NCI-H146 (cell line): Measurements from ENCODE around the gene UNC80.
A peak's percentile ranks its signal among the peaks of the same experiment; 100 is the strongest.
"Not testable (repeated sequence)": the region's sequence is repeated elsewhere in the genome, so short reads cannot be mapped to it uniquely, and the experiment has no call there.

Source experiments
- DNase-seq: peaks from one replicate; lab custom pipeline; 2025; lab: John Stamatoyannopoulos, UW

UNC80 gene, protein sequence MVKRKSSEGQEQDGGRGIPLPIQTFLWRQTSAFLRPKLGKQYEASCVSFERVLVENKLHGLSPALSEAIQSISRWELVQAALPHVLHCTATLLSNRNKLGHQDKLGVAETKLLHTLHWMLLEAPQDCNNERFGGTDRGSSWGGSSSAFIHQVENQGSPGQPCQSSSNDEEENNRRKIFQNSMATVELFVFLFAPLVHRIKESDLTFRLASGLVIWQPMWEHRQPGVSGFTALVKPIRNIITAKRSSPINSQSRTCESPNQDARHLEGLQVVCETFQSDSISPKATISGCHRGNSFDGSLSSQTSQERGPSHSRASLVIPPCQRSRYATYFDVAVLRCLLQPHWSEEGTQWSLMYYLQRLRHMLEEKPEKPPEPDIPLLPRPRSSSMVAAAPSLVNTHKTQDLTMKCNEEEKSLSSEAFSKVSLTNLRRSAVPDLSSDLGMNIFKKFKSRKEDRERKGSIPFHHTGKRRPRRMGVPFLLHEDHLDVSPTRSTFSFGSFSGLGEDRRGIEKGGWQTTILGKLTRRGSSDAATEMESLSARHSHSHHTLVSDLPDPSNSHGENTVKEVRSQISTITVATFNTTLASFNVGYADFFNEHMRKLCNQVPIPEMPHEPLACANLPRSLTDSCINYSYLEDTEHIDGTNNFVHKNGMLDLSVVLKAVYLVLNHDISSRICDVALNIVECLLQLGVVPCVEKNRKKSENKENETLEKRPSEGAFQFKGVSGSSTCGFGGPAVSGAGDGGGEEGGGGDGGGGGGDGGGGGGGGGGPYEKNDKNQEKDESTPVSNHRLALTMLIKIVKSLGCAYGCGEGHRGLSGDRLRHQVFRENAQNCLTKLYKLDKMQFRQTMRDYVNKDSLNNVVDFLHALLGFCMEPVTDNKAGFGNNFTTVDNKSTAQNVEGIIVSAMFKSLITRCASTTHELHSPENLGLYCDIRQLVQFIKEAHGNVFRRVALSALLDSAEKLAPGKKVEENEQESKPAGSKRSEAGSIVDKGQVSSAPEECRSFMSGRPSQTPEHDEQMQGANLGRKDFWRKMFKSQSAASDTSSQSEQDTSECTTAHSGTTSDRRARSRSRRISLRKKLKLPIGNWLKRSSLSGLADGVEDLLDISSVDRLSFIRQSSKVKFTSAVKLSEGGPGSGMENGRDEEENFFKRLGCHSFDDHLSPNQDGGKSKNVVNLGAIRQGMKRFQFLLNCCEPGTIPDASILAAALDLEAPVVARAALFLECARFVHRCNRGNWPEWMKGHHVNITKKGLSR (N-terminal part only)

DNA sequence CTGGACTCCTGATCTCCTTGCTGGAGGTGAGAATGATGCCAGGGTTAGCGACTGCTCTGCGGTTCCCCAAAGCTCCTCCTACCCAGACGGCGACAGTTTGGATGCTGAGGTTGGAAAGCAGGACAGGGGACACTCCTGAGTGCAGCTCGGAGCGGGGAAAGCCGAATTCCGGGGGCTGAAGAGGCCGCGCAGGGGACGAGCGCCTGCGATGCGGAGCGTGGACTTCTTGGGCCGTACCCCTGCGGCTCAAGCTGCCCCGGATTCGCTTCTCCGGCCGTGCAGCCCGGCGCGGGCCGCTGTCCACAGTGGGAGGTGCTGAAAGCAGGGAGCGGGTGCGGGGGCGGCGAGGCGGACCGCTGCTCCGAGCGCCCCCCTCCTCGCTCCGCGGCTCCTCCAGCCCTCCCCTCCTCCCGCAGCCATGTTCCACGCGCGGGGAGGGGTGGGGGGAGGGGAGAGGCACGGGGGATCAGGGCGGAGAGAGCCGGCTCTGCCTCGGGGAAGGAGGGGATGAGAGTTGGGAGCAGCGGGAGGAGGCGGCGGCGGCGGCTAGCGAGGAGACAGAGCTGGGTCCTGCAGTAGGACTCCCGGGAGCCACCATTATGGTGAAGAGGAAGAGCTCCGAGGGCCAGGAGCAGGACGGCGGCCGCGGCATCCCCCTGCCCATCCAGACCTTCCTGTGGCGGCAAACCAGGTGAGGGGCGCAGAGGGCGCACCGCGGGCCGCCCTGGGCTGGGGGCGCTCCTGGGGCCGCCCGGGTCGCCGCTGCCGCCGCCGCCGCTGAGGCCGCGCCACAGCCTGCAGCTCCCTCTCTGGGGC, at the start of gene UNC80:
UNC80 (plus strand) TSS at position 359 of the 816 bp plus-strand sequence; CDS start at position 600, 241 bp downstream.
- peak; percentile 81 for DNase-seq

DNA sequence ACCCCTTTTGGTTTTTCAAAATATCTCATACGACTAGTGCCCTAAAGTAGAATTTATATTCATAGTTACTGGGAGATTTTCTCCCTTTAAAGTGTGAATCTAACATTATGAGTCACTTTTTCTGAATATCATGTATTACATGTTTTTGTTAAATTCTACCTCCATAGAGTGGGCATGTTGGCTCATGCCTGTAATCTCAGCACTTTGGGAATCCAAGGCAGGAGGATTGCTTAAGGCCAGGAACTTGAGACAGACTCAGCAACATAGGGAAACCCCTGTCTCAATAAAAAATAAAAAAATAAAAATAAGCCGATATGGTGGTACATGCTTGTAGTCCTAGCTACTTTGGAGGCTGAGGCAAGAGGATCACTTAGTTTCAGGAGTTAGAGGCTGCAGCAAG, 45.3 kb upstream of the UNC80 start:
- no peak for DNase-seq

DNA sequence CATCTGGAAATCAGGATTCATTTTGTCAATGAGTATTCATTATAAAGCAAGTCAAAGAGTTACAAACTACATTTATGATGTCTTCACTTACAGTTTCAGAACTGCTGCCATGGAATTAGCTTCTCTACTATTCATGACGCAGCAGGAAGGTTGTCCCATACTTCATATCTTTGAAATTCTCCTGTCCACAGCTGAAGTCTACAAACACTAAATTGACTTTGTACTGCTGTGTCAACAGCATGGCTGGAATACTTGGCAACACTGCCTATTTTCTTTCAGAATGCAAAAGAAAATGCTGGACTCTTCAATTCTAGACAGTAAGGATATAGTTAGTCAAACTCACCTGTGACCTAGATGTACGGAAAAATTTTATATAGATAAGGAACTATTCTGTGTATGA, 44.6 kb upstream of the UNC80 start:
- DNase-seq, result no peak

DNA sequence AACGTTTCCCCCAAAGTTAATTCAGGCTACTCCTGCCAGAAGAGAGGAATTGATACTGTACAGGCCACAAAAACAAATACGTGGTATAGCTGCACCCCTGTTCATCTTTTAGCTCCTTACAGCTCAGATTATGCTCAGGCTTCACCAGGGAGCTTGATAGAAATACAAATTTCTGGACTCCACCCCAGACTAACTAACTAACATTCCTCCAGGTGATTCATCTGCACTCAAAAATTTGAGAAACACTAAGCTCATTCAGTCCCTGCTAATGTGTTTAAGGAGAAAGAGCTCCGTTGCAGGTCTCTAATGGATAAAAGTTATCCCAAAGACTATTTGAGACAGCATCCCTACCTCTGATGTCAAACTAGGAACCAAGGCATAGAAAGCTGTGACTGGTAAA, 36.8 kb upstream of the UNC80 start:
- DNase-seq, result no peak

DNA sequence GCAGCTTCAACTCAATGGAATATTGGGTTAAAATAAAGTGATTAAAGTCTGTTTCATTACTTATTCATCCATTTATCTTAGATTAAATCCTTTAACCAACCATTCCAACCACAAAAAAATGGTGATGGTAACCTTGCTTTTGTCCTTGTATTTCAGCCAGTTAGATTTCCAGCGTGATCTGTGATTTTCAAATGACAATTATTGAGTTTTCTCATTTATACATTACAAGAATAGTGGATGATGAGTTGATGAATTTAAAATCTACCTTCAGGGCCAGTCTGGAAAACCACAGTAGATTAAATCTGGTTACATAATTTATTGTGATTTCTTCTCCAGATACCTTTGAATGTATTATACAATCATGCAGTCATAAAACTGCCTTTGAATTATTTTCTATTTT, 29.7 kb upstream of the UNC80 start:
- DNase-seq, result no peak

DNA sequence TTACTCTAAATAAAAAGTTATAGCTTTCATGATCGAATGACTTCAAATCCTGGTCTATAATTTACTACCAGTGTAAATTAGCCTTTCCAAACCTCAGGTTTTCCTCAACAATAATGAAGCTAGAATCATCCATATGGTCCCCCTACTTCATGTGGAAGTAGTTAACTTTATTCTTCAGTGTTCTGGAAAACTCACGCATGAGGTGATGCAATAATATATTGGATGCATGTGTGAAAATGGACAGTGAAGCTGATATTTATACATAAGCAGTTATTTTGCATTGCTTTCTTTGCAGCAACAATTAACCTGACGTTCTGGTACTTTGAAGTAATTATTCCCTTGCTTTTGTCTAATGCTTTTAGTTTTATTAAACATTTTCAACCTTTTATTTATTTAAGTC, 18.6 kb upstream of the UNC80 start:
- DNase-seq, result no peak

DNA sequence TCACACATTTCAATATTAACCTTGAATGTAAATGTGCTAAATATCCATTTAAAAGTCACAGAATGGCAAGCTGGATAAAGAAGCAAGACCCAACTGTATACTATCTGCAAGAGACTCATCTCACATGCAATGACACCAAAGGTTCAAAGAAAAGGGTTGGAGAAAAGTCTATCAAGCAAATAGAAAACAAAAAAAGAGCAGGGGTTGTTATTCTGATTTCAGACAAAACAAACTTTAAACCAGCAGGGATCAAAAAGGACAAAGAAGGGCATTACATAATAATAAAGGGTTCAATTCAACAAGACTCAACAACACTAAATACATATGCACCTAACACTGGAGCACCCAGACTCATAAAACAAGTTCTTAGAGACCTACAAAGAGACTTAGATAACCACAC, 14.5 kb upstream of the UNC80 start:
- no peak for DNase-seq

DNA sequence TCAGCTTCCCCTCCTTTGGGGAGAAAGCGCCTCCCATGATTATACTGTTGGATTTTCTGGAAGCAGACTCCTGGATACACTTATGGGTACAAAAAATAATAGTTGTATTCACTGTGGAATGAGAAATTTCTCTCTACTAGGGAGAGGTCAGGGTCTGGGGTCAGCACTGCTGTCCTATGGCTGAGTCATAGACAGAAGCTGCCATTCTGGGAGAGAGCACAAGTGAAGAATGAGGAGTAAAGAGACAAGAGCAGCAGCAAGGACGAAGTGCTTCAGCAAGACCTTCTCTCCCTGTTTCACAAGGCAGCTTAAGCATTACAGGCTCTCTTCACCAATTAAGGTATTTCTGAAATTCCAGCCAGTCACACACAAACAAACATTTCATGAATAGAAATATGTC, 10.1 kb upstream of the UNC80 start:
- no peak for DNase-seq

DNA sequence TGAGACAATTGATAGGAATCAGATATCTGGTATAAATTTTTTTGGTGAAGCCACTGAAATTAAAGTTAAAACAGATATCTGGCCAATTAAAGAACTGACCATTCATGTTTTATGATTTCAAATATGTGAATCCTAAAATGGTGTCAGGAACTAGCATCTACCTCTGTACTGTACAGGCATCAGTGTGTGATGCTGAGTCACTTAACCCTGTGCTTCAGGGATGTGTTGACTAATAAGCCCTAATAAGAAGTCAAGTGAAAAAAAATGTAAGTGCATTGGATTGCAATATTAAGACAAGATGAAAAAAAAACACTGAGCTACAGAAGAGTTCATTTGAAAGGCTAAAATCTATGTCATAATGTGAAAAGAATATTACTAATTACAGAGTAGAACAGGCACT, 9.1 kb upstream of the UNC80 start:
- no peak for DNase-seq

DNA sequence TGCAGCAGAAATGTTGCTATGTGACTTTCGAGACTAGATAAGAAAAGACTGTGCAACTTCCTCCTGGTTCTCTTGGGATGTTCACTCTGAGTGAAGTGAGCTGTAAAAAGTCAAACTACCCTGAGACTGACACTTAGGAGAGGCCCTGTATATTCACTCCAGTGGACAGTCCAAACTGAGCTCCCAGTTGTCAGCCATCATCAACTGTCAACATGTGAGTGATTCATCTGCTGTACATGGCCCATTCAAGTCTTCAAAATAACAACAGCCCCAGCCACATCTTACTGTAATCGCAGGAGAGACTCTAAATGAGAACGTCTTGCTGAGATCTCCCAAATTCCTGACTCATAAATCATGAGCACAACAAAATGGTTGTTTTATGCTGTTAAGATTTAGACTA, 8.5 kb upstream of the UNC80 start:
- DNase-seq, result no peak

DNA sequence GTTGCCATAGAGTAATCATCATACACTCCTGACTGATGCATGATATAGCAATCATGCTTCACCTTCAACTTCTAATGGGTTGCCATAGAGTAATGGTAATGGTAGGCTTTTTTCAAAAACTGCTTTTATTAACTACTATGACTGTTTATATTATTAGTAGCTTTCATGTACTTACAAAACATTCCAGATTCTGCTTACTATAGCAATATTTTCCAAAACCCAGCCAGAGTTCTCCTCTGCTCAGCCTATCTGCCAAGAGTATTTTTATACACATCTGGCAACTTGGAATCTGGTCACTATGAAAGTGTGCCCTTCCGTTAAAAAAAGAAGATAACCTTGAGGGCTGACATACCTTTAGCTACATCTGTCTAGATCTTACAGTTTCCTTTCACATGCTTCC, 5.0 kb upstream of the UNC80 start:
- DNase-seq, result no peak

DNA sequence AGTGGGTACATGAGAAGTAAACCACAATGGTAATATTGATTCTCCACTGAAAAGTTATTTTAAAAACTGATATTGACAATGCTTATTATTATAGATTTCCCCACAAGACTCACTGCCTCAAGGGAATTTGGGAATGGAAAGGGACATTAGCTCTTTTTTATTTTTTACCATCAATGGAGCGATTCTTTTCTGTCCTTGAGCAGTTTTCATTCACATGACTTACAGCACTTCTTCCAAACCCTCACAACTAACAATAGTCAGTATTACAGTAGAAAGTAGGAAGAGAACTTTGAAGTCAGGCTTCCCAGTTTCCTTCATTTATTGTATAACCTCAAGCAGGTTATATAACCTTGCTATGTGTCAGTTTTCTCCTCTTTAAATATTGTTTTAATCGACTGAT, 4.3 kb upstream of the UNC80 start:
- no peak for DNase-seq

DNA sequence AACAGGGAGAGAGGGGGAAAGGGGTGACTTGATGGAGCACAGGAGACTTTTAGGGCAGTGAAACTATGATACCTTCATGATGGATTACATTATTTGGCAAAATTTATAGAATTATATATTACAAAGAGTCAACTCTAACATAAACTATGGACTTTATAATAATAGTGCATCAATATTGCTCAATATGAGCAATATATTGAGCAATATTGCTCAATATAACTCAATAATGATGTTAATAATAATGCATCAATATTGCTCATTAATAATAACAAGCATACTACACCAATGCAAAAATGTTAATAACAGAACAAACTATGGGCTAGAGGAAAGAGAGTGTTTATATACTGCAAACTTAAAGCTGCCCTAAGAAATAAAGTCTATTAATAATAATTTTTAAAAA, 3.1 kb upstream of the UNC80 start:
- DNase-seq, result no peak

DNA sequence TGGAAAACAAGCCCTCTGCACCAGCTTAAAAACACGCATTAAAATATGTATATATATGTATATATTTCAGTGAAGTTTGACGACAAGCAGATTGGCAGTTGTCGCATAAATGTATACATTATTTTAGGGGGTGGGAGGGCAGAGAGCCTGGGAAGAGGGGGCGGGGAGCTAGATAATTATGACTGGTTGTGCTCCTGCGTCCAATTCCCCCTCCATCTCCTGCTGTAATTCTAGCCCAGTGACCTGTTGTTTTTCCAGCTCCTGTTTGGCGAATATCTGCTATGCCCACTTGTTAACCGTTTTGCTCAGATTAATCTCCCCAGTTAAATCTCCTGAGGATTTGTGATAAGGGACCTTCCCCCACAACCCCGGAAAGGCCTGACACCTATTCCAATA, 656 bp downstream of the UNC80 start:
- DNase-seq, result peak; percentile 77

DNA sequence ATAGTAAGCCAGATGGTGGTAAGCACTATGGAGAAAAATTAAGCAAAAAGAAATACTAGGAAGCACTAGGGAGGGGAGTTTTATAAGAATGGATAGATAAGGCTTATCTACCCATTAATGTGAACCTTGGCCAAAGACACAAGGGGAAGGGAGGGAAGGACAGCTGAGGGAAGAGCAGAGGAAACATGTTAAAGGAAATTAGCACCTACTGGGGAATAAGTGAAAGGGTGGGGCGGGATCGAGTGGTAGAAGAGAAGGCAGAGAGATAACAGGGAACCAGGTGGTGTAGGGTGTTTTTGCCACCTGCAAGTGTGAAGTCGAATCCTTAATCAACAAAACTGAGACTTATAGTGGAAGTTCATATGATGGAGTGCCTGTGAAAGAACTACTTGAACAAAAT, 1.7 kb downstream of the UNC80 start:
- DNase-seq, result peak; percentile 80

DNA sequence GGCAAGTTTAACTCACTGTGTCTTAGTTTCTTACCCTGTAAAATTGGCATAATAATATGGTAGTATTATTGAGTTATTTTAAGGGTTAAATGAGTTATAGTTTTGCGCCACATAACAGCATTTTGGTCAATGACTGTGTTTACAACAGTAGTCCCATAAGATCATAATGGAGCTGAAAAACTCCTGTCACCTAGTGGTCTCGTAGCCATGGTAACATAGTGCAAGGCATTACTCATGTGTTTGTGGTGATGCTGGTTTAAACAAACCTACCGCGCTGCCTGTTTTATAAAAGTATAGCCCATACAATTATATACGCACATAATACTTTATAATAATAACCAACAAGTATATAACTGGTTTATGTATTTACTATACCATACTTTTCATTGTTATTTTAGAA, 15.8 kb downstream of the UNC80 start:
- no peak for DNase-seq

DNA sequence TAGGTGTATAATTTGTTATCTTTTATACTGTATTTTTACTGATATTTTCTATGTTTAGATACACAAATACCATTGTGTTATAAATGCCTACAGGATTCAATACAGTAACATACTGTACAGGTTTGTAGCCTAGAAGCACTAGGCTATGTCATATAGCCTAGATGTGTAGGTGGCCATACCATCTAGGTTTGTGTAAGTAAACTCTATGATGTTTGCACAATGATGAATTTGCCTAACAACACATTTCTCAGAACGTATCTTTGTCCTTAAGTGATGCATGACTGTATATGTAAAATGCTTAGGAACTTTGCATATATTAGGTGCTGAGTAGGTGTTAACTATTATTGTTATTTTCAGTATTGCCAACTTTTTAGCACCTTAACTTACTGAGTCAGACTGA, 17.3 kb downstream of the UNC80 start:
- DNase-seq, result no peak

DNA sequence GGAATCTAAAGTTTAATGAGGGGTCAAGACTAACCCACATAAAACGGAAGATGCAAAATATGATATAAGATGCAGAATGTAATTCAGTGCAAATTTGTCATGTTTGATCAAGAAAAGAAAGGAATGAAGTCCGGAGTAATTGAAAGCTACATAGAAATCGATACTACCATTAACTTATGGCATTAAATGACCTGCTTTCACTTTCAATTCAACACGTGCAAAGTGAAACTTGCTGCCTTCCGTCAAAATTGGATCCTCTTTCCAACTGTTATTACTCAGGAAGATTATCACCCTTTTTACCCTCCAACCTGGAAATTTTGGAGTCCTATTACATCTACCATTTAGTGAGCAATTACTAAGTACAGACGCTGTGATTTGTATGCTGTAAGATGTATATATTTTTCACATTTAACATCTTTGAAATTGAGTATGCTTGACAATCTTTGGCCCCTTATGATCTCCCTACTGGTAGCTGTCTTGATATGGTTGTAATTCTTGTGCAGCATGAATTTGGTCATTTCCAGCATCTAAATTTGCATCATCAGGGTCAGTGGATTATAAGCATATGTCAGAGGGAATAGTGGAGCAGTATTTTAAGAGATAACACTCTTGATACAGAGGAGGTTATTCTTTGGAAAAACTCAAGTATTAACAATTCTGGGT, 18.6 kb downstream of the UNC80 start:
- no peak for DNase-seq

DNA sequence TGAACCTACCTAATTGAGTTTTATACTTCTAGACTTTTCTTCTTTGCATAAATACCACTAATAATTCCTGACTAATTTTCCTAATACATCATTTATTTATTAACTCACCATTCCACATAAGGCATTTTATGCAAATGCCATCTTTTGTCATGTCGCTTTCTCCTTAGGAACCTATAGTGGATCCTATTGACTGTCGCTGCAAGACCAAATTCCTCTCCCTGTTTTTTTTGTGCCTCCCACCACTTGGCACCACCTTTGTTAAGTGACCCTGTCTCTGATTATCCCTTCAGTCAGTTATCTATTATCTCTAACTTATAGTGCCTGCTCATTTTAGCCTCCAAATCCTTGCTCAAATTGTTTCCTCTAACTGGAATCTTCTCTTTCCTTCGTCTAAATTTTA, 19.5 kb downstream of the UNC80 start:
- no peak for DNase-seq

DNA sequence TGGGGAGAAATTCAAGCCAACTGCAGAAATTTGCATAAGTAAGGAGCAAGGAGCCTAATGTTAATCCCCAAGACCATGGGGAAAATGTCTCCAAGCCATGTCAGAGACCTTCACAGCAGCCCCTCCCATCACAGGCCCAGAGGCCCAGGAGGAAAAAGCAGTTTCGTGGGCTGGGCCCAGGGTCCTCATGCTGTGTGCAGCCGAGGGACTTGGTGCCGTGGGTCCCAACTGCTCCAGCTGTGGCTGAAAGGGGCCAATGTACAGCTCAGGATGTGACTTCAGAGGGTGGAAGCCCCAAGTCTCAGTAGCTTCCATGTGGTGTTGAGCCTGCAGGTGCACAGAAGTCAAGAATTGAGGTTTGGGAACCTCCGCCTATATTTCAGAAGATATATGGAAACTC, 23.8 kb downstream of the UNC80 start:
- not testable (repeated sequence) for DNase-seq

DNA sequence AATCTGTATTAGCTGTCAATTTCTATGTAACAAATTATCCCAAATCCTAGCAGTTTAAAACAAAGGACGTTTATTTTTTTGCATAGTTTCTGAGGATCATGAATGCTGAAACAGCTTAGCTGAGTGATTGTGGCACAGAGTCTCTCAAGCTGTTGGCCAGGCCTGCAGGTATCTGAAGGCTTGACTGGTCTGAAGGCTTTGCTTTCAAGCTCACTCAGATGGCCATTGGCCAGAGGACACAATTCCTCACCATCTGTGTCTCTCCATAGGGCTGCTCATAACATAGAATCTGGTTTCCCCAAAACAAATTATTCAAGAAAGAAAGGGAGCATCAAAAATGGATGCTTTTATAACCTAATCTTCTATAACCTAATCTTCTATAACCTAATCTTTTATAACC, 33.7 kb downstream of the UNC80 start:
- DNase-seq, result no peak
